Measurements from ENCODE around the gene STRIP2. TPM values are rescaled to one million over a fixed set of nuclear protein-coding genes. Genes with fewer than 3 reads are reported as not detected.
"Not testable (repeated sequence)": the region's sequence is repeated elsewhere in the genome, so short reads cannot be mapped to it uniquely, and the experiment has no call there.

STRIP2 gene
- total RNA-seq, 2 donors from 2014 or later, result 0.67 to 2.1 TPM

GRCh38 chr7:129470411-129470810 lies 36.2 kb downstream of the STRIP2 start:
- no peak overlapping the region for H3K27ac Mint-ChIP-seq
- no peak for ATAC-seq
- H3K9me3 ChIP-seq (ENCODE audit: control insufficient read depth, low read length, poor library complexity, severe bottlenecking), result no peaks in the 10 kb centered on the region
- DNase-seq, result no peak
- no peak overlapping the region for H3K4me3 Mint-ChIP-seq
- H3K4me1 Mint-ChIP-seq, result no peaks in the 10 kb centered on the region
- H3K27me3 Mint-ChIP-seq, result no peaks in the 10 kb centered on the region
- H3K36me3 Mint-ChIP-seq (ENCODE audit: low read depth), result no peaks in the 10 kb centered on the region

- H3K27me3 Mint-ChIP-seq, result no peaks in the 10 kb centered on the region
- H3K4me3 Mint-ChIP-seq, result no peak overlapping the region
- H3K36me3 Mint-ChIP-seq (ENCODE audit: low read depth), result no peaks in the 10 kb centered on the region
- H3K4me1 Mint-ChIP-seq, result no peaks in the 10 kb centered on the region
- no peaks in the 10 kb centered on the region for H3K9me3 ChIP-seq (ENCODE audit: control insufficient read depth, low read length, poor library complexity, severe bottlenecking)
- no peak overlapping the region for H3K27ac Mint-ChIP-seq
- DNase-seq (no peak), ATAC-seq (no peak)
These were observed 37.2 kb downstream of the STRIP2 start for GRCh38 chr7:129471402-129471827.

GRCh38 chr7:129475931-129476330 lies 41.7 kb downstream of the STRIP2 start:
- not testable (repeated sequence) for H3K27me3 Mint-ChIP-seq; H3K36me3 Mint-ChIP-seq (ENCODE audit: low read depth); DNase-seq; H3K4me3 Mint-ChIP-seq; H3K9me3 ChIP-seq (ENCODE audit: control insufficient read depth, low read length, poor library complexity, severe bottlenecking); H3K27ac Mint-ChIP-seq; H3K4me1 Mint-ChIP-seq; ATAC-seq

DNA sequence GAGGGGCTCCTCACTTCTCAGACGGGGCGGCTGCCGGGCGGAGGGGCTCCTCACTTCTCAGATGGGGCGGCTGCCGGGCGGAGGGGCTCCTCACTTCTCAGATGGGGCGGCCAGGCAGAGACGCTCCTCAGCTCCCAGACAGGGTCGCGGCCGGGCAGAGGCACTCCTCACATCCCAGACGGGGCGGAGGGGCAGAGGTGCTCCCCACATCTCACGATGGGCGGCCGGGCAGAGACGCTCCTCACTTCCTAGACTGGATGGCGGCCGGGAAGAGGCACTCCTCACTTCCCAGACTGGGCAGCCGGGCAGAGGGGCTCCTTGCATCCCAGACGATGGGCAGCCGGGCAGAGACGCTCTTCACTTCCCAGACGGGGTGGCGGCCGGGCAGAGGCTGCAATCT lies 42.2 kb downstream of the STRIP2 start:
- not testable (repeated sequence) for H3K27ac Mint-ChIP-seq; H3K27me3 Mint-ChIP-seq; H3K4me3 Mint-ChIP-seq; H3K36me3 Mint-ChIP-seq (ENCODE audit: low read depth); H3K4me1 Mint-ChIP-seq; DNase-seq; H3K9me3 ChIP-seq (ENCODE audit: control insufficient read depth, low read length, poor library complexity, severe bottlenecking); ATAC-seq

DNA sequence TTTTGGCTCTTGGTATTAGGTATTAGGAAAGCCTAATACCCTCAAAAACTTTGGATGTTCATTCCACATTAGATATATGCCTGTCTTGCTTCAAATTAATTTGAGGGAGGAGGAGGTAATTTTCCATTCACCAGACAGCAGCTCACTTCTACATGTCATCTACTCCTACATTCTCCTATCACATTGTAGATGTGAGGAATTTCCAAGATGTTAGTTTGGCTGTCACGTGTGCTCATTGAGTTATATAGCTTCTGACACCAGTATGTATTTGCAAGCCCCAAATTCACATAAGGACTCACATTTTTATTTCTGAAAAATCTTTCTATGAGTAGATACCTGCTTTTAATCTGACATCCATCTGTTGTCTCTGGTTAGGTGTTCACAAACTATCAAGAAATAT lies 45.6 kb downstream of the STRIP2 start:
- Mint-ChIP-seq H3K4me1 (no peaks in the 10 kb centered on the region), H3K36me3 (ENCODE audit: low read depth) (no peaks in the 10 kb centered on the region), H3K27ac (no peak overlapping the region), H3K4me3 (no peak overlapping the region), H3K27me3 (no peaks in the 10 kb centered on the region)
- no peak for ATAC-seq
- no peak for DNase-seq
- no peaks in the 10 kb centered on the region for H3K9me3 ChIP-seq (ENCODE audit: control insufficient read depth, low read length, poor library complexity, severe bottlenecking)

GRCh38 chr7:129480674-129481363 lies 46.6 kb downstream of the STRIP2 start:
- Mint-ChIP-seq H3K36me3 (ENCODE audit: low read depth) (no peaks in the 10 kb centered on the region), H3K27ac (no peak overlapping the region), H3K4me1 (no peaks in the 10 kb centered on the region)

GRCh38 chr7:129481376-129481775 lies 47.1 kb downstream of the STRIP2 start:
- H3K27me3 Mint-ChIP-seq; H3K4me3 Mint-ChIP-seq; H3K27ac Mint-ChIP-seq; H3K36me3 Mint-ChIP-seq (ENCODE audit: low read depth); DNase-seq; H3K4me1 Mint-ChIP-seq; H3K9me3 ChIP-seq (ENCODE audit: control insufficient read depth, low read length, poor library complexity, severe bottlenecking); ATAC-seq: not testable (repeated sequence)

More at GRCh38 chr7:129480674-129481363, 46.6 kb downstream of the STRIP2 start:
- no peaks in the 10 kb centered on the region for H3K27me3 Mint-ChIP-seq
- H3K4me3 Mint-ChIP-seq, result no peak overlapping the region
- ATAC-seq (no peak), DNase-seq (no peak)
- H3K9me3 ChIP-seq (ENCODE audit: control insufficient read depth, low read length, poor library complexity, severe bottlenecking), result no peaks in the 10 kb centered on the region

GRCh38 chr7:129482781-129483180 lies 48.5 kb downstream of the STRIP2 start:
- H3K9me3 ChIP-seq (ENCODE audit: control insufficient read depth, low read length, poor library complexity, severe bottlenecking), result no peaks in the 10 kb centered on the region
- H3K27ac Mint-ChIP-seq, result no peak overlapping the region
- no peaks in the 10 kb centered on the region for H3K4me1 Mint-ChIP-seq
- no peaks in the 10 kb centered on the region for H3K27me3 Mint-ChIP-seq
- no peak for ATAC-seq
- H3K4me3 Mint-ChIP-seq, result no peak overlapping the region
- DNase-seq, result no peak
- no peaks in the 10 kb centered on the region for H3K36me3 Mint-ChIP-seq (ENCODE audit: low read depth)

DNA sequence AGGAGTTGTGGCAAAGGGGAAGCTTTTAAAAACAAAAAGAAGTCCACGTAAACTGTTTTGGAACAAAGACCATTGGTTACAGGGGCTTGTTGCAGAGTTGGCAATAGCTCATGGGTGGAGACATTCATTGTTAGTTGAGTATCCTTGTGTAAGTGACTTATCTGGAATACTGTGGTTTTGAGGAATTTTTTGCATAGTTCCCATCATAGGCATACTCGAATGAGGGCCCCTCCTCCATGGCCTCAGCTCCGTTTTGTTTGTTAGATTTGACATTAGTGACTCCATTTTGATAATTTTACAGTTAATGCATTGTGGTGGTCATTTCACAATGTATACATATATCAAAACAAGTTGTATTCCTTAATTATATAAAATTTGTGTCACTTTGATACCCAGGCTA lies 55.3 kb downstream of the STRIP2 start:
- H3K36me3 Mint-ChIP-seq (ENCODE audit: low read depth), result no peaks in the 10 kb centered on the region
- DNase-seq, result no peak
- ATAC-seq, result no peak
- no peak overlapping the region for H3K4me3 Mint-ChIP-seq
- no peaks in the 10 kb centered on the region for H3K27me3 Mint-ChIP-seq
- H3K27ac Mint-ChIP-seq, result no peak overlapping the region
- H3K4me1 Mint-ChIP-seq, result peaks cover 3% of the 10 kb centered on the region
- no peaks in the 10 kb centered on the region for H3K9me3 ChIP-seq (ENCODE audit: control insufficient read depth, low read length, poor library complexity, severe bottlenecking)

- no peak for ATAC-seq
- H3K4me3 Mint-ChIP-seq, result no peak overlapping the region
- DNase-seq, result no peak
- H3K27ac Mint-ChIP-seq, result peak overlapping the region; percentile 17
- peaks cover 10% of the 10 kb centered on the region for H3K4me1 Mint-ChIP-seq
- H3K27me3 Mint-ChIP-seq, result peaks cover 6% of the 10 kb centered on the region
- no peaks in the 10 kb centered on the region for H3K9me3 ChIP-seq (ENCODE audit: control insufficient read depth, low read length, poor library complexity, severe bottlenecking)
- no peaks in the 10 kb centered on the region for H3K36me3 Mint-ChIP-seq (ENCODE audit: low read depth)
These were observed 58.2 kb downstream of the STRIP2 start for GRCh38 chr7:129492391-129492790.

DNA sequence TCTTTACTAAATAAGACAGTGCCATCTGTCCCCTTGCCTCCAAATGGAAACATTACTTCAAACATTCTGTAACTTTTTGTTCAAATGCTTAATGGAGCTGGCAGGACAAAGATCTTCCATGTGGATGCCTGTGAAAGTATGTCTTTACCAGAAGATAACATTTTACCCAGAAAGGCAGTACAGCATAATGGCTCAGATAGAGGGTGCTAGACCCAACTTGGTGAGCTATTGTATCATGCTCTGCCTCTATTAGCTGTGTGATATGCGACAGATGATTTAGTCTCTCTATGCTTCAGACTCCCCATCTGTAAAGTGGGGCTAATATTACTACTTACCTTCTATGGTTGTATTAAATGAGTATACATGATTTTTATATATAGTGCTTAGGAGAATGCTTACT lies 59.3 kb downstream of the STRIP2 start:
- Mint-ChIP-seq H3K4me3 (no peak overlapping the region), H3K4me1 (peaks cover 17% of the 10 kb centered on the region), H3K27me3 (peaks cover 6% of the 10 kb centered on the region), H3K27ac (peak overlapping the region; percentile 71), H3K36me3 (ENCODE audit: low read depth) (peaks cover 5% of the 10 kb centered on the region)
- DNase-seq (no peak), ATAC-seq (peak; percentile 49)
- H3K9me3 ChIP-seq (ENCODE audit: control insufficient read depth, low read length, poor library complexity, severe bottlenecking), result no peaks in the 10 kb centered on the region

- peaks cover 17% of the 10 kb centered on the region for H3K4me1 Mint-ChIP-seq
These were observed 59.8 kb downstream of the STRIP2 start for GRCh38 chr7:129494041-129494440.

GRCh38 chr7:129495987-129496386 lies 61.8 kb downstream of the STRIP2 start:
- peaks cover 20% of the 10 kb centered on the region for H3K4me1 Mint-ChIP-seq
- H3K27ac Mint-ChIP-seq, result peak overlapping the region; percentile 24
- H3K27me3 Mint-ChIP-seq, result peaks cover 6% of the 10 kb centered on the region
- H3K36me3 Mint-ChIP-seq (ENCODE audit: low read depth), result peaks cover 5% of the 10 kb centered on the region
- no peak for DNase-seq
- no peak overlapping the region for H3K4me3 Mint-ChIP-seq
- ATAC-seq, result no peak
- H3K9me3 ChIP-seq (ENCODE audit: control insufficient read depth, low read length, poor library complexity, severe bottlenecking), result no peaks in the 10 kb centered on the region

More at GRCh38 chr7:129494041-129494440, 59.8 kb downstream of the STRIP2 start:
- Mint-ChIP-seq H3K4me3 (no peak overlapping the region), H3K27me3 (peaks cover 6% of the 10 kb centered on the region), H3K36me3 (ENCODE audit: low read depth) (peaks cover 5% of the 10 kb centered on the region), H3K27ac (peak overlapping the region; percentile 71)
- DNase-seq (no peak), ATAC-seq (peak; percentile 84)
- no peaks in the 10 kb centered on the region for H3K9me3 ChIP-seq (ENCODE audit: control insufficient read depth, low read length, poor library complexity, severe bottlenecking)

- Mint-ChIP-seq H3K27me3 (peaks cover 6% of the 10 kb centered on the region), H3K36me3 (ENCODE audit: low read depth) (peaks cover 5% of the 10 kb centered on the region), H3K4me3 (no peak overlapping the region), H3K27ac (peak overlapping the region; percentile 86), H3K4me1 (peaks cover 22% of the 10 kb centered on the region)
- no peaks in the 10 kb centered on the region for H3K9me3 ChIP-seq (ENCODE audit: control insufficient read depth, low read length, poor library complexity, severe bottlenecking)
- DNase-seq (no peak), ATAC-seq (no peak)
These were observed 62.4 kb downstream of the STRIP2 start for GRCh38 chr7:129496653-129497052.
